ENCODE results near the gene IL1R2. TPM values are rescaled to one million over a fixed set of nuclear protein-coding genes. Genes with fewer than 3 reads are reported as not detected.
A peak's percentile ranks its signal among the peaks of the same experiment; 100 is the strongest.

IL1R2 gene
- total and polyA plus RNA-seq, 2 of the 13 experiments (the other 11 are each of a cell fraction or from before 2014, with no cell fraction given) = 3.6 to 7.3 TPM

- TF ChIP-seq ZNF687 (CRISPR knock-in tag; IDR thresholded peaks at IDR 0.05) (peak; percentile 87), NR2C2 (CRISPR knock-in tag; IDR thresholded peaks at IDR 0.05; ENCODE audit: borderline replicate concordance) (peak; percentile 44), BCL6 (CRISPR knock-in tag; IDR thresholded peaks at IDR 0.05) (peak; percentile 74; the same call in 1 of the 2 replicates), TGIF2 (CRISPR knock-in tag; IDR thresholded peaks at IDR 0.05) (peak; percentile 59; the same call in 1 of the 2 replicates), CEBPG (CRISPR knock-in tag; IDR thresholded peaks at IDR 0.05) (0 out of 2 replicates have a peak, but pooled peaks have one; percentile 40), ZNF883 (CRISPR knock-in tag; IDR thresholded peaks at IDR 0.05; ENCODE audit: not compliant biosample characterization) (peak; percentile 73), ZNF598 (CRISPR knock-in tag; IDR thresholded peaks at IDR 0.05; ENCODE audit: borderline replicate concordance) (peak; percentile 90), MEIS2 (CRISPR knock-in tag; IDR thresholded peaks at IDR 0.05) (peak; percentile 33; the same call in 1 of the 2 replicates), ZNF782 (CRISPR knock-in tag; IDR thresholded peaks at IDR 0.05; ENCODE audit: borderline replicate concordance) (peak; percentile 49; the same call in 1 of the 2 replicates), ZNF350 (CRISPR knock-in tag; IDR thresholded peaks at IDR 0.05; ENCODE audit: borderline replicate concordance, low read depth) (peak; percentile 78; the same call in 1 of the 2 replicates), TRIM24 (CRISPR knock-in tag; IDR thresholded peaks at IDR 0.05) (peak; percentile 12; the same call in 1 of the 2 replicates), TIGD3 (CRISPR knock-in tag; IDR thresholded peaks at IDR 0.05; ENCODE audit: borderline replicate concordance) (no peak), ATRX (CRISPR knock-in tag; IDR thresholded peaks at IDR 0.05; ENCODE audit: borderline replicate concordance) (0 out of 2 replicates have a peak, but pooled peaks have one; percentile 83), ZFP1 (CRISPR knock-in tag; IDR thresholded peaks at IDR 0.05) (peak; percentile 55; the same call in 1 of the 2 replicates), ZBTB7A (CRISPR knock-in tag; IDR thresholded peaks at IDR 0.05) (peak; percentile 77; the same call in 1 of the 2 replicates), ZSCAN22 (CRISPR knock-in tag; IDR thresholded peaks at IDR 0.05) (no peak), RBM22 (optimal IDR thresholded peaks at IDR 0.05; ENCODE audit: low read length) (no peak), HHEX (CRISPR knock-in tag; IDR thresholded peaks at IDR 0.05) (0 out of 2 replicates have a peak, but pooled peaks have one; percentile 29), ZNF747 (CRISPR knock-in tag; IDR thresholded peaks at IDR 0.05; ENCODE audit: borderline replicate concordance) (peak; percentile 53; the same call in 1 of the 2 replicates), RXRB (CRISPR knock-in tag; IDR thresholded peaks at IDR 0.05; ENCODE audit: borderline replicate concordance) (peak; percentile 77), NRL (CRISPR knock-in tag; IDR thresholded peaks at IDR 0.05; ENCODE audit: borderline replicate concordance) (0 out of 2 replicates have a peak, but pooled peaks have one; percentile 76), ZBTB26 (CRISPR knock-in tag; IDR thresholded peaks at IDR 0.05; ENCODE audit: borderline replicate concordance) (peak; percentile 71; the same call in 1 of the 2 replicates), ZBTB7B (CRISPR knock-in tag; IDR thresholded peaks at IDR 0.05) (peak; percentile 80; the same call in 1 of the 2 replicates), KLF9 (CRISPR knock-in tag; IDR thresholded peaks at IDR 0.05; ENCODE audit: low read depth) (no peak)
Measured at GRCh38 chr2:102020596-102021170, 28.9 kb downstream of the IL1R2 start (continued).
